ENCODE measurements around the gene LRRC8C. TPM values are rescaled to one million over a fixed set of nuclear protein-coding genes. Genes with fewer than 3 reads are reported as not detected.
A peak's percentile ranks its signal among the peaks of the same experiment; 100 is the strongest.

The LRRC8C gene
- total and polyA plus RNA-seq, 10 of the 15 experiments (the other 5 are each of a cell fraction or from before 2014, with no cell fraction given): 2.3 to 16.3 (median 10.8) TPM

DNA sequence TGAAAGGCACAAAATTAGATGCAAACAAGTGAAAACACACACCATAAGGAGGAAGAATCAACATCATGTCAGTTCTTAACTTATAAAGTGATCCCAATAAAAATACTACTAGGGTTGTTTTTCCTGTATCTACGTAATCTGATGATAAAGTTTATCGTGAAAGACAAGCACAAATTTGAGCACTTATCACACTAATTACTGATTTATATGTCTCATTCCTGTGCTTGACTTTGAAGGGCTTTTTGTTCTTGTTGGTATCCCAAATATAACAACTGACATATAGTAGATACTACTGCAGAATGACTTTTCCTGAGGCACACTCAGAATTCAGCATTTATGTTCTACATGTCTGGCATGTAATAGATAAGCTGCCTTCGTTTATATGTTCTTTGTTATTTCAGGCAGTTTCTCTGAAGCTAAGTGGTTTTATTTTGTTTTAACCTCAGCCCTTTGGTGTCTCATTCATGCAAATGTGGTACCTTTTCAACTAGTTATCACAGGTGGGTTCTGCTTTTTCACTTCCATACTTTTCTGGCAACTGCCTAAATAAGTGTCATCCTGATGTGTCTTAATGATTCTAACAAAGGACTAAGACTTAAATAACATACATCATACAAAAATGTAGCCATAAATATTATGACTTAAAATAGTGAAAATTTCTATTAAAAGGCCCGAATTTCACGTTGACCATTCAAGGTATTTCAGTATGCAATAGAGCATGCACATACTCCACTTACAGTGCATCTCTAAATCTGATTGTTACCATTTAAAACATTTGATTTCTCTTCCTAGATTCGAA, 73.2 kb downstream of the LRRC8C start:
- Histone ChIP-seq H4K20me1 (ENCODE audit: control insufficient read depth, insufficient read depth) (no peaks in the 10 kb centered on the region), H3K36me3 (ENCODE audit: control insufficient read depth in 2 of 2, insufficient read depth in 2 of 2, low read length in 1 of 2) (no peaks in the 10 kb centered on the region; a peak in 1 of 4 replicates), H3K27ac (ENCODE audit: control insufficient read depth, insufficient read depth) (peak overlapping the region; percentile 37), H3K27me3 (replicated peaks in 1 of 2; ENCODE audit: control insufficient read depth in 2 of 2, insufficient read depth in 2 of 2, low read length in 1 of 2) (no peaks in the 10 kb centered on the region), H3K9me3 (replicated peaks; ENCODE audit: control insufficient read depth, insufficient read depth, low read length) (no peaks in the 10 kb centered on the region; the same call in 1 of the 3 replicates), H3K9ac (ENCODE audit: control insufficient read depth, insufficient read depth, low read length) (no peak overlapping the region), H3K4me3 (peak overlapping the region; percentile 1; the same call in 1 of the 2 replicates), H3K79me2 (ENCODE audit: control insufficient read depth, insufficient read depth, low read length) (no peaks in the 10 kb centered on the region), H3K4me2 (ENCODE audit: control insufficient read depth, insufficient read depth) (peak overlapping the region; percentile 87), H3K4me1 (ENCODE audit: control insufficient read depth, insufficient read depth, low read length) (peaks cover 21% of the 10 kb centered on the region), H2AFZ (ENCODE audit: control insufficient read depth, low read depth, low read length) (no peak overlapping the region; the same call in 1 of the 2 replicates)
- DNase-seq (ENCODE audit: low read depth, low spot score) (peak; percentile 35), ATAC-seq (peak; percentile 81), FAIRE-seq (peak; percentile 84)
- intact Hi-C loops (cut with micrococcal nuclease; ENCODE audit: unreplicated experiment): no loop called here
- ChIA-PET CTCF (interaction anchor here (0.8 to 1.8 kb wide), 4 partner anchors 13 to 77 kb away, joined by 3 to 8 read pairs (median 4); no protein-coding TSS in a partner anchor), RAD21 (ENCODE audit: unreplicated experiment) (interaction anchor here (0.7 to 1.8 kb wide), 7 partner anchors 13 to 94 kb away, joined by 3 to 12 read pairs (median 3); no protein-coding TSS in a partner anchor), POLR2A (interaction anchor here (1.1 to 1.2 kb wide), 2 partner anchors 14 to 15 kb away, joined by 3 to 6 read pairs; no protein-coding TSS in a partner anchor), SMC1A (ENCODE audit: uncharacterized antibody, unreplicated experiment) (interaction anchor here (0.8 to 2.6 kb wide), 13 partner anchors 8 to 70 kb away, joined by 3 to 19 read pairs (median 4); no protein-coding TSS in a partner anchor)
- BruUV-seq (replicated peaks): no TSS peak
- WGBS (ENCODE audit: insufficient coverage, insufficient replicate concordance, low lambda C conversion rate, missing lambda C conversion rate): 34% methylated on average over 6 of the region's 6 CpGs
- in situ Hi-C loops (cut with MboI): no loop called here
- TF ChIP-seq MTA2 (IDR thresholded peaks at IDR 0.05; ENCODE audit: low read depth): no peak
- TF ChIP-seq DPF2 (IDR thresholded peaks at IDR 0.05): 0 out of 2 replicates have a peak, but pooled peaks have one; percentile 25
- no peak for TF ChIP-seq HDAC2 (IDR thresholded peaks at IDR 0.05)
- TF ChIP-seq, protein P1, sequence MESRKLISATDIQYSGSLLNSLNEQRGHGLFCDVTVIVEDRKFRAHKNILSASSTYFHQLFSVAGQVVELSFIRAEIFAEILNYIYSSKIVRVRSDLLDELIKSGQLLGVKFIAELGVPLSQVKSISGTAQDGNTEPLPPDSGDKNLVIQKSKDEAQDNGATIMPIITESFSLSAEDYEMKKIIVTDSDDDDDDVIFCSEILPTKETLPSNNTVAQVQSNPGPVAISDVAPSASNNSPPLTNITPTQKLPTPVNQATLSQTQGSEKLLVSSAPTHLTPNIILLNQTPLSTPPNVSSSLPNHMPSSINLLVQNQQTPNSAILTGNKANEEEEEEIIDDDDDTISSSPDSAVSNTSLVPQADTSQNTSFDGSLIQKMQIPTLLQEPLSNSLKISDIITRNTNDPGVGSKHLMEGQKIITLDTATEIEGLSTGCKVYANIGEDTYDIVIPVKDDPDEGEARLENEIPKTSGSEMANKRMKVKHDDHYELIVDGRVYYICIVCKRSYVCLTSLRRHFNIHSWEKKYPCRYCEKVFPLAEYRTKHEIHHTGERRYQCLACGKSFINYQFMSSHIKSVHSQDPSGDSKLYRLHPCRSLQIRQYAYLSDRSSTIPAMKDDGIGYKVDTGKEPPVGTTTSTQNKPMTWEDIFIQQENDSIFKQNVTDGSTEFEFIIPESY (IDR thresholded peaks at IDR 0.05): no peak
- TF ChIP-seq KAT2A (conservative IDR thresholded peaks at IDR 0.05; ENCODE audit: control insufficient read depth, low read depth, low read length): no peak
- TF ChIP-seq NR2F1 (conservative IDR thresholded peaks at IDR 0.05): no peak
- TF ChIP-seq ZNF217 (IDR thresholded peaks at IDR 0.05): no peak
- no peak for TF ChIP-seq CBFB (IDR thresholded peaks at IDR 0.05; ENCODE audit: low read depth)
- no peak for TF ChIP-seq RCOR1 (conservative IDR thresholded peaks at IDR 0.05; ENCODE audit: low read depth, low read length)
- TF ChIP-seq POLR2A (IDR thresholded peaks at IDR 0.05; ENCODE audit: low read depth, low read length): no peak
- no peak for TF ChIP-seq TARDBP (IDR thresholded peaks at IDR 0.05; ENCODE audit: borderline replicate concordance)
- TF ChIP-seq, protein P2, sequence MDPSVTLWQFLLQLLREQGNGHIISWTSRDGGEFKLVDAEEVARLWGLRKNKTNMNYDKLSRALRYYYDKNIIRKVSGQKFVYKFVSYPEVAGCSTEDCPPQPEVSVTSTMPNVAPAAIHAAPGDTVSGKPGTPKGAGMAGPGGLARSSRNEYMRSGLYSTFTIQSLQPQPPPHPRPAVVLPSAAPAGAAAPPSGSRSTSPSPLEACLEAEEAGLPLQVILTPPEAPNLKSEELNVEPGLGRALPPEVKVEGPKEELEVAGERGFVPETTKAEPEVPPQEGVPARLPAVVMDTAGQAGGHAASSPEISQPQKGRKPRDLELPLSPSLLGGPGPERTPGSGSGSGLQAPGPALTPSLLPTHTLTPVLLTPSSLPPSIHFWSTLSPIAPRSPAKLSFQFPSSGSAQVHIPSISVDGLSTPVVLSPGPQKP (IDR thresholded peaks at IDR 0.05; ENCODE audit: low read depth, low read length): no peak
- TF ChIP-seq, protein P3, sequence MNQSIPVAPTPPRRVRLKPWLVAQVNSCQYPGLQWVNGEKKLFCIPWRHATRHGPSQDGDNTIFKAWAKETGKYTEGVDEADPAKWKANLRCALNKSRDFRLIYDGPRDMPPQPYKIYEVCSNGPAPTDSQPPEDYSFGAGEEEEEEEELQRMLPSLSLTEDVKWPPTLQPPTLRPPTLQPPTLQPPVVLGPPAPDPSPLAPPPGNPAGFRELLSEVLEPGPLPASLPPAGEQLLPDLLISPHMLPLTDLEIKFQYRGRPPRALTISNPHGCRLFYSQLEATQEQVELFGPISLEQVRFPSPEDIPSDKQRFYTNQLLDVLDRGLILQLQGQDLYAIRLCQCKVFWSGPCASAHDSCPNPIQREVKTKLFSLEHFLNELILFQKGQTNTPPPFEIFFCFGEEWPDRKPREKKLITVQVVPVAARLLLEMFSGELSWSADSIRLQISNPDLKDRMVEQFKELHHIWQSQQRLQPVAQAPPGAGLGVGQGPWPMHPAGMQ (IDR thresholded peaks at IDR 0.05; ENCODE audit: borderline replicate concordance): no peak
- TF ChIP-seq SIX5 (IDR thresholded peaks at IDR 0.05; ENCODE audit: low read depth, low read length, severe bottlenecking): no peak
- TF ChIP-seq ZNF384 (IDR thresholded peaks at IDR 0.05; ENCODE audit: borderline replicate concordance, low read depth, low read length): no peak
- no peak for TF ChIP-seq CBX5 (IDR thresholded peaks at IDR 0.05; ENCODE audit: low read depth)
- TF ChIP-seq SMARCA5 (IDR thresholded peaks at IDR 0.05): no peak
- no peak for TF ChIP-seq NR2C2 (IDR thresholded peaks at IDR 0.05; ENCODE audit: borderline replicate concordance, control insufficient read depth, insufficient read length, low read depth)
- TF ChIP-seq NBN (IDR thresholded peaks at IDR 0.05): no peak
- peak; percentile 71 for TF ChIP-seq RUNX3 (IDR thresholded peaks at IDR 0.05; ENCODE audit: low read length)
- TF ChIP-seq IKZF2 (IDR thresholded peaks at IDR 0.05): 0 out of 4 replicates have a peak, but pooled peaks have one; percentile 27 to 37
- TF ChIP-seq CHD4 (IDR thresholded peaks at IDR 0.05): no peak; the same call in 1 of the 2 replicates
- TF ChIP-seq NFIC (IDR thresholded peaks at IDR 0.05; ENCODE audit: low read depth, low read length): peak; percentile 52; the same call in 1 of the 2 replicates
